Kidney epithelial cell (primary cell): ENCODE data around the gene CMKLR1. TPM values are rescaled to one million over a fixed set of nuclear protein-coding genes. Genes with fewer than 3 reads are reported as not detected.

Source experiments
- DNase-seq: peaks from one replicate; pipeline ENCODE4 v3.0.0-alpha.2; 2010; ENCODE audit warnings: low read depth
- H3K27me3 ChIP-seq: 2 replicates; pipeline ENCODE4 v1.6.0; 2011; ENCODE audit warnings: low read length; ENCODE audit not compliant: control insufficient read depth, insufficient read depth
- H3K36me3 ChIP-seq: 2 replicates; pipeline ENCODE4 v1.5.1; 2011; ENCODE audit warnings: low read length; ENCODE audit not compliant: control insufficient read depth, insufficient read depth
- H3K4me3 ChIP-seq: 2 replicates; pipeline ENCODE4 v1.5.1; 2011; ENCODE audit warnings: low read depth, mild to moderate bottlenecking, control low read depth, low read length
- CTCF ChIP-seq: IDR thresholded peaks from 2 replicates; pipeline ENCODE4 v1.5.1; 2011; ENCODE audit warnings: mild to moderate bottlenecking, moderate library complexity, low read length, control low read depth, inconsistent platforms; ENCODE audit not compliant: insufficient read depth, poor library complexity, severe bottlenecking
- total RNA-seq: library from RNA; depleted of rRNA; stranded (reverse); fragments of >200 nt; gene quantifications from 2 replicates; pipeline ENCODE4 v1.2.3, GENCODE V29; 2015

CMKLR1 gene
- total RNA-seq, 1 donor from 2014 or later: 1.4 TPM

GRCh38 chr12:108241986-108242703, 97.0 kb downstream of the CMKLR1 start:
- TF ChIP-seq CTCF: no peak
- H3K27me3 ChIP-seq: peaks cover 4% of the 10 kb centered on the region
- no peak overlapping the region for H3K4me3 ChIP-seq
- DNase-seq: no peak
- H3K36me3 ChIP-seq: no peaks in the 10 kb centered on the region

DNA sequence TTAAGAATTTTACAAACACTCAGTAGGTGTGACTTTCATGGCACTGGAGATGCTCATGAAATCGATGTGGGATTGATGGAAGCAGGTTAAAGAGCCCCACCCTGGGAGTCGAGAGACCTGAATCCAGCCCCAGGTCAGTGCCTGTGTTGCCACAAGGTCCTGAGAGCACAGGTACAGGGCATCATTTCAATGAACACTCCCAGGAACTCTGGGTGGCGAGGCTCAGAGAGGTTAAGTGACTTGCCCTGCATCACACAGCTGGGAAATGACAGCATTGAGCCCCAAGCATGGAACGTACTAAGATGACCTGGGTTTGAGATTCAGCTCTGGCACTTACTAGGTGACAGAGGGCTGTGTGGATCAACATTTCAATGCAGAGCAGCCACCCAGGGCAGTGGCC, 98.2 kb downstream of the CMKLR1 start:
- Histone ChIP-seq H3K27me3 (peaks cover 7% of the 10 kb centered on the region), H3K4me3 (no peak overlapping the region), H3K36me3 (no peaks in the 10 kb centered on the region)
- TF ChIP-seq CTCF: no peak
- no peak for DNase-seq

DNA sequence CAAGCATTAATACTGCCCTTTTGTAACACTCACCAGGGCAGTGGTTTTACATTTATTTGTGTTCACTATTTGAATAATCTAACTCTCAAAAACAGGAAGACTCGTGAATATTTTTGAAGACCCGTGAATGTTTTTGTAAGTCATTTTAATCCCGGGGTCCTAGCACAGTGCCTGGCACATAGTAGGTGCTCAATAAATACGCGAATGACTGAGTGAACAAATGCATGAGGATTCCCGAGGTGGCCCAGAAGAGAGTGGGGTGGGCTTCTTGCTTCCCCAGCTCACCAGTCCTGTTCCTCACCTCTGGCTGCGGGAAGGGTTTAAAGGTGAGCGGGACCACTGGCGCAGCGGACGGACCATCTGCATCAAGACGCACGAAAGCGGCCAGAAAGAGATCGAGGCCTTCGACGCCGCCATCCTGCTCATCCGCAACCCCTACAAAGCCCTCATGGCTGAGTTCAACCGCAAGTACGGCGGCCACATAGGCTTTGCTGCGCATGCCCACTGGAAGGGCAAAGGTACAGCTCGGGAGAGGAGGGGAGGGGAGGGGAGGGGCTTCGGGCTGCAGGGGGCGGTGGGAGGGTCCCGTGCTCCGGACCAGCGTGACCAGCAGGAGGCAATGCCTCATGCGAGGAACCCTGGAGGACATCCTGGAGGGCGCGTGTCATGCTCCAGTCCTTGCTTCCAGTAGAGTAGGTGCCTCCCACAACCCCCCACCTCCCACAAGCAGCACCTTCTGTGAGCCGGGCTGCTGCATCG, 98.9 kb downstream of the CMKLR1 start:
- TF ChIP-seq CTCF: no peak
- Histone ChIP-seq H3K36me3 (no peaks in the 10 kb centered on the region), H3K4me3 (no peak overlapping the region), H3K27me3 (peaks cover 7% of the 10 kb centered on the region)
- DNase-seq: no peak

DNA sequence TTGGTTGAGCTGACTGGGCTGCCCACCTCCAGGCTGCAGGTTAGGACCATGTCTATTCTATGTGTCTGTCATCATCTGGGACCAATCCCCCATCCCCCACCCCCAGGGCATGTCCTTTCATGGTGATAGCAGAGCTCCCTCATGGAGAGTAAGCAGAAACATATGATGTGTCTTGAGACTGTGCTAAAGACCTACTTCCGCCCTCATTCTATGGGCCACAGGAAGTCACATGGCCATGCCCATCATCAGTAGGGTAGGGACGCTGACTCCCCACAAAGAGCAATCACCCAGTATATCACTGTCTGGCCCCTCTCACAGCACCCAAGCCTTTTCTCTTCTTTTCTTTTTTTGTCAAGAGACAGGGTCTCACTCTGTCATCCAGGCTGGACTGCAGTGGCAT, 99.7 kb downstream of the CMKLR1 start:
- H3K36me3 ChIP-seq: no peaks in the 10 kb centered on the region
- peaks cover 7% of the 10 kb centered on the region for H3K27me3 ChIP-seq
- no peak overlapping the region for H3K4me3 ChIP-seq
- no peak for DNase-seq
- TF ChIP-seq CTCF: no peak

DNA sequence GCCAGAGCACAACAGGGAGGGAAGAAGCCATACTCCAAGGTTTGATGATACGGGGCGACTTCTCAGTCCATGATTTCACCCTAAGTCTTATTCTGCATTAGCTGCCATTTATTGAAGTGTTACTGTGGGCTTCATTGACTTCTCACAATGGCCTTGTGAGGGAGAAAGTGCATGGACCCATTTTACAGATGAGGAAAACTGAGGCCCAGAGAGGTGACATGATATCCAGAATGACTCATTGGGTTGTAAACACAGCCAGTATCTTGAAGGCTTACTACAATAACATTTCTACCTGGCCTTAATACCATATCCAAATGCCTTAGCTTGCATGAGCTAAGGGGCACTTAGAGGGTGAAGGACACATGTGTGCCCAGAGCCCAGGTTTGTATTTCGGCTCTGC, 100.6 kb downstream of the CMKLR1 start:
- H3K36me3 ChIP-seq: no peaks in the 10 kb centered on the region
- no peak for TF ChIP-seq CTCF
- no peak for DNase-seq
- H3K4me3 ChIP-seq: no peak overlapping the region
- peaks cover 7% of the 10 kb centered on the region for H3K27me3 ChIP-seq

Other genes starting within 250 kb of the CMKLR1 start
- 0.04 TPM in 1 of 2 replicates, not detected in the other for gene WSCD2, start 210.0 kb downstream of the CMKLR1 start, total RNA-seq
- 6.9 and 8.4 TPM in 2 replicates for gene FICD, start 176.0 kb upstream of the CMKLR1 start, total RNA-seq
- gene SART3, start 221.9 kb upstream of the CMKLR1 start, total RNA-seq: 40.3 and 56.0 TPM in 2 replicates
- gene ISCU, start 223.3 kb upstream of the CMKLR1 start, total RNA-seq: 134 and 136 TPM in 2 replicates